Measurements from ENCODE around the gene PDS5A. TPM values are rescaled to one million over a fixed set of nuclear protein-coding genes. Genes with fewer than 3 reads are reported as not detected.
A peak's percentile ranks its signal among the peaks of the same experiment; 100 is the strongest.
"Not testable (repeated sequence)": the region's sequence is repeated elsewhere in the genome, so short reads cannot be mapped to it uniquely, and the experiment has no call there.

PDS5A gene
- total and polyA plus RNA-seq, 5 experiments from 2014 or later, result 31.1 to 101 (median 46.7) TPM

DNA sequence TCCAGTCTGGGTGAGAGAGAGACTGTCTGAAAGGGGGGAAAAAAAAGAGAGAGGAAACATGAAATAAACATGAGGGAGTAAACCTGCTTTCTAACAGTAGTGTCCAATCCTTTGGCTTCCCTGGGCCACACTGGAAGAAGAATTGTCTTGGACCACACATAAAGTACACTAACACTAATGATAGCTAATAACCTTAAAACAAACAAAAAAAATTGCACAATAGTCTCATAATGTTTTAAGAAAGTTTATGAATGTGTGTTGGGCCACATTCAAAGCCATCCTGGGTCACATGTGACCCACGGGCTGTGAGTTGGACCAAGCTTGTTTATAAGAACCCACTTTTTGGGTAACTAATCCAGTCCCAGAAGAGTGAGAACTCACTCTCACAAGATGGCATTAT, 30.3 kb downstream of the PDS5A start:
- no peaks in the 10 kb centered on the region for H3K27me3 Mint-ChIP-seq
- H3K4me3 Mint-ChIP-seq, result peak overlapping the region in 1 of 10 donors; percentile 26
- no peaks in the 10 kb centered on the region for H3K9me3 Mint-ChIP-seq
- H3K36me3 Mint-ChIP-seq, result peaks cover 0 to 16% (median 0%) of the 10 kb centered on the region in 3 donors
- H3K27ac Mint-ChIP-seq, result peak overlapping the region in 8 of 10 donors; percentile 1 to 85 (median 58)
- no peak for ATAC-seq
- H3K4me1 Mint-ChIP-seq, result peaks cover 12 to 71% (median 54%) of the 10 kb centered on the region in 4 donors
- DNase-seq, result no peak
- POLR2A ChIA-PET, result no interaction called here

DNA sequence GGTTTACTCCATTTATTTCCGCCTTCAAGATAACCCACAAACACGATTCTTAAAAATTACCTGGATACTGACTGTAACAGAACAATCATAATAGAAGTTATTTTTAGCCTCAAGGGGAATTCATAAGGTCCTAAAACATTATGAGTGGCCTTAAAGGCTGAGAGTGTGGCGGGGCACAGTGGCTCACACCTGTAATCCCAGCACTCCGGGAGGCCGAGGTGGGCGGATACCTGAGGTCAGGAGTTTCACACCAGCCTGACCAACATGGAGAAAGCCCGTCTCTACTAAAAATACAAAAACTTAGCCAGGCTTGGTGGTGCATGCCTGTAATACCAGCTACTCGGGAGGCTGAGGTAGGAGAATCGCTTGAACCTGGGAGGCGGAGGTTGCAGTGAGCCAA, 33.5 kb downstream of the PDS5A start:
- Mint-ChIP-seq H3K27ac (peak overlapping the region in 3 of 10 donors; percentile 11 to 62 (median 18)), H3K36me3 (peaks cover 0 to 18% (median 0%) of the 10 kb centered on the region in 3 donors), H3K4me1 (peaks cover 18 to 71% (median 62%) of the 10 kb centered on the region in 4 donors)
- H3K9me3 Mint-ChIP-seq, POLR2A ChIA-PET, H3K27me3 Mint-ChIP-seq, DNase-seq, H3K4me3 Mint-ChIP-seq, ATAC-seq: not testable (repeated sequence)

DNA sequence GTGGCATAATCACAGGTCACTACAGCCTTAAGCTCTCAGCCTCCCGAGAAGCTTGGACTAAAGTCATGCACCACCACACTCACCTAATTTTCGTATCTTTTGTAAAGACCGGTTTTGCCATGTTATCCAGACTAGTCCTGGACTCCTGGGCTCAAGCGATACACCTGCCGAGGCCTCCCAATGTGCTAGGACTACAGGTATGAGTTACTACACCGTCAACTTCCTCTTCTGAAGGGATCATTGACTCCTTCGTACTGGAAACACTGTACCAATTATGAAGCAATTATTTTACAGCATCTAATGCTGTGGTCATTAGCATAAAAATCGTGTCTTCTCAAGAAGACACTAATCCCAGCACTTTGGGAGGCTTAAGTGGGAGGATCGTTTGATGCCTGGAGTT, 35.2 kb downstream of the PDS5A start:
- Mint-ChIP-seq H3K27me3 (no peaks in the 10 kb centered on the region), H3K4me1 (peaks cover 15 to 70% (median 59%) of the 10 kb centered on the region in 4 donors), H3K36me3 (peaks cover 0 to 17% (median 0%) of the 10 kb centered on the region in 3 donors), H3K4me3 (no peak overlapping the region), H3K27ac (peak overlapping the region in 7 of 10 donors; percentile 7 to 46 (median 41)), H3K9me3 (no peaks in the 10 kb centered on the region)
- no peak for ATAC-seq
- DNase-seq, result no peak
- POLR2A ChIA-PET, result no interaction called here

DNA sequence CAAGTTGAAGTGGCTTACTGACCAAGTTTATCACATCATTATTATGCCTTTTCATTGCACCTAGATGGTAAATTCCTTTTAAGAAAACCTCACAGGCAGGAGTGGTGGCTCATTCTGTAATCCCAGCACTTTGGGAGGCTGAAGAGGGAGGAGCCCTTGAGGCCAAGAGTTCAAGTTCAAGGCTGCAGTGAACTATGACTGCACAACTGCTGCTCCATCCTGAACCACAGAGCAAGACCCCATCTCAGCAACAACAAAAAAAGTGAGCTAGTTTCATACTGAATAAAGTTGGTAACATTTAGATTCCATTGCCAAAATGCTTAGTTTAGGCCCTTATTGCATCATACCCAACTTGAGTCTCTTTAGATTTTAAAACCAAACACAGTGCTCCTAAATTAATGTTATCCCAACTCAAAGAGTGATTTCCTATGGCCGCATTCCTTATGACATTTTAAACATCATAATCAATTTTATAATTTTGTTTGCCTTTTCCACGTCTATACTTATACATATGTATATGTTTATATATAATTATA, 36.0 kb downstream of the PDS5A start:
- no peak for ATAC-seq
- Mint-ChIP-seq H3K4me3 (no peak overlapping the region), H3K36me3 (peaks cover 0 to 20% (median 0%) of the 10 kb centered on the region in 3 donors), H3K27me3 (no peaks in the 10 kb centered on the region), H3K9me3 (no peaks in the 10 kb centered on the region), H3K4me1 (peaks cover 18 to 68% (median 57%) of the 10 kb centered on the region in 4 donors), H3K27ac (peak overlapping the region in 5 of 10 donors; percentile 5 to 46 (median 18))
- POLR2A ChIA-PET, result no interaction called here
- DNase-seq, result no peak

DNA sequence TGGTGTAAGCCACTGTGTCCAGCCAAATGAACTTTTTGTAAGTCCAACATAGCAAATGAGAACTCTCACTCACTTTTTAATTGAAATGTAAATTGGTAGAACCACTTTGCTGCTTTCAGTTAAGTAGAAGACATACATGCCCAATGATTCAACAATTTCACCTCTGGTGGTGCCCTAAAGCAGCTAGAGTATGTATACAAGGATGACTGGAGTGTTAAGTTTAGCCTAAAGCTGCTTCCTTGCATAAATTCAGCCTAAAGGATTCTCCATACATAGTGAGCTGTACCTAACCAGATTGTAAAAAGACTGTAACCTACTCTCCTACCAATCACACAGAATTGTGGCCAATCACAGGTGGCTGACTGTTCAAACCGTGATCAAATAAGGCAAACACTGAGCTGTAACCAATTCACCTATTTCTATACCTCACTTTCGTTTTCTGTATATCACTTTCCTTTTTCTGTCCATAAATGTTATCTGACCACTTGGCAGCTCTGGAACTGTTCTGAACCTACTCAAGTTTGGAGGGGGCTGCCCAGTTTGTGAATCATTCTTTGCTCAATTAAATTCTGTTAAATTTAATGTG, 39.9 kb downstream of the PDS5A start:
- H3K27me3 Mint-ChIP-seq, result no peaks in the 10 kb centered on the region
- no peak overlapping the region for H3K4me3 Mint-ChIP-seq
- H3K36me3 Mint-ChIP-seq, result peaks cover 0 to 19% (median 2%) of the 10 kb centered on the region in 3 donors
- no peak for DNase-seq
- peaks cover 23 to 72% (median 69%) of the 10 kb centered on the region in 4 donors for H3K4me1 Mint-ChIP-seq
- H3K27ac Mint-ChIP-seq, result peak overlapping the region in 6 of 10 donors; percentile 7 to 58 (median 48)
- POLR2A ChIA-PET, result no interaction called here
- ATAC-seq, result no peak
- no peaks in the 10 kb centered on the region for H3K9me3 Mint-ChIP-seq

DNA sequence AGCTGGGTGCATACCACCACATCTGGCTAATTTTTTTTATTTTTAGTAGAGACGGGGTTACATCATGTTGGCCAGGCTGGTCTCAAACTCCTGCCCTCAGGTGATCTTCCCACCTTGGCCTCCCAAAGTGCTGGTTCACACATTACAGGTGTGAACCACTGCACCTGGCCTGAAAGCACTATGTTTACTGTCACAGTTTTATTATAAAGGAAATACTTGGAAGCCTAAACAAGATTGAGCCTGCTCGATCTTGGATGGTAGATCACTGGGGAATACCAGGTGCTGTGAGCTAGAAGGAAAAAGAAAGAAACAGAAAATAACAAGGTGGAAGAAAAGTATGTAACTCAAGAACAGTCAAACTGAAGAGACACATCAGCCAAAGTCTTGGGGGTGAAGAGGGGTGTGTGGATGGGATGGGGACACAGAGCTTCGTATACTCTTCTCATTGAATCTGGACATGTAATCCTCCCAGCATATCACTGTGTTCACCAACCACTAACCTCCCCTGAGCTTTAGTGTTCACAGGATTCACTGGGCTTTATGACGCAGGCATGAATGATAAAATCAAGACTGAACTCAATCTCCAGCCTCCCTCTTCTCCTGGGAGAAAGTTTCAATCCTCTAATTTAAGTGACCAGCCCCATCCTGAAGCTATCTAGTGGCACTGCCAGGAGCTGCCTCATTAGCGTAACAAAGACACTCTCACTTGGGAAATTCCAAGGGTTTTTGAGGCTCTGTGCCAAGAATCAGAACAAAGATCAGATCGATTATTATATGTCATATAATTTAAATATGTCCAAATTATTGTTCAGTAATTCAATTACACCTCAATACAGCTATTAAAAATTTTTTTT, 40.9 kb downstream of the PDS5A start:
- Mint-ChIP-seq H3K9me3 (no peaks in the 10 kb centered on the region), H3K4me3 (peak overlapping the region in 1 of 10 donors; percentile 43), H3K27ac (peak overlapping the region in 9 of 10 donors; percentile 6 to 79 (median 47)), H3K4me1 (peaks cover 20 to 73% (median 71%) of the 10 kb centered on the region in 4 donors), H3K27me3 (no peaks in the 10 kb centered on the region), H3K36me3 (peaks cover 0 to 21% (median 2%) of the 10 kb centered on the region in 3 donors)
- POLR2A ChIA-PET, result interaction anchor here (0.6 kb wide), 1 partner anchor 20 kb away, joined by 3 read pairs; no protein-coding TSS in a partner anchor
- ATAC-seq (no peak), DNase-seq (no peak)

DNA sequence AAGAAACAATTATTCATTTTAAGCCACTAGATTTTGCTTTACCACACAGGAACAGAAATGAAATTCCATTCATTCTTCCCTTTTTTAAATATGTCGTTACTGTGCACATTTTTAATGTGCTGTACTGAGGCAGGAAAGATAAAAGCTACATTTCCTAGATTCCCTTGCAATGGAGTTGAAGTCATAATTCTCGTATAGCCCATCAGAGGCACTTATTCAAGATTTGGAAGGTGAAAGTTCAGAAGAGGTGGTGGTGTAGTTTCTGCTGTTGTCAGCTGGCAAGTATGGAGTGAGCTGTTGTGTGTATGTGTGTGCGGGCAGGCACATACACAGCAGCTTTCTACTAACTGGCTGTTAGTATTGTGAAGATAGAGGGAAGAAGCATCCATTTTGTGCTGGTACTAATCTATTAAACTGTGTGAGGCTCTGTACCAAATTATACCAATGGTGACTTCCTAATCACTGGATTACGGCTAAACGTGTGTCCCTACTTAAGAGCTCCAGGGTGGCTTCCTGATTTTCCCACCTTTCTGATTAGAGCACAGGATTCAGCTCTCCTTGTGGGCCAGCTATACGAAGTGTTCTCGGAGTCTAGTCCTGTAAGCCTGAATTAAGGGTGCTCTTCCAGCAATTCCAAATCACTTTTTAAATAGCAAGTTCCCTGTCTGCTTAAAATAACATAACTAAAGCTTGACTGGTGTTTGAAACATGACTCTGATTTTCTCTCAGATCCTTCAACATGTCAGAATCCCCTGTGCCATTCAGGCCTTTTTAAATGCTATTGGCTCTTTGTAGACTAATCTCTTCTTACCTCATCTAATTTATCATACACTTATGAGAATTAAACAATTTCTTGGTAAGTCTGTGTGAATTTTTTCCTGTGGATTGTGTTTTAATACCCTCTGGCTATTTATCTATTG, 43.8 kb downstream of the PDS5A start:
- peaks cover 21 to 71% (median 66%) of the 10 kb centered on the region in 4 donors for H3K4me1 Mint-ChIP-seq
- H3K4me3 Mint-ChIP-seq, result peak overlapping the region in 5 of 10 donors; percentile 4 to 53 (median 16)
- H3K9me3 Mint-ChIP-seq, result no peaks in the 10 kb centered on the region
- ATAC-seq (no peak), DNase-seq (no peak)
- no peaks in the 10 kb centered on the region for H3K27me3 Mint-ChIP-seq
- H3K36me3 Mint-ChIP-seq, result peaks cover 0 to 18% (median 5%) of the 10 kb centered on the region in 3 donors
- POLR2A ChIA-PET, result interaction anchor here (0.5 kb wide), 2 partner anchors 22 to 483 kb away, joined by 3 to 4 read pairs; no protein-coding TSS in a partner anchor
- H3K27ac Mint-ChIP-seq, result peak overlapping the region in 8 of 10 donors; percentile 29 to 70 (median 57)

DNA sequence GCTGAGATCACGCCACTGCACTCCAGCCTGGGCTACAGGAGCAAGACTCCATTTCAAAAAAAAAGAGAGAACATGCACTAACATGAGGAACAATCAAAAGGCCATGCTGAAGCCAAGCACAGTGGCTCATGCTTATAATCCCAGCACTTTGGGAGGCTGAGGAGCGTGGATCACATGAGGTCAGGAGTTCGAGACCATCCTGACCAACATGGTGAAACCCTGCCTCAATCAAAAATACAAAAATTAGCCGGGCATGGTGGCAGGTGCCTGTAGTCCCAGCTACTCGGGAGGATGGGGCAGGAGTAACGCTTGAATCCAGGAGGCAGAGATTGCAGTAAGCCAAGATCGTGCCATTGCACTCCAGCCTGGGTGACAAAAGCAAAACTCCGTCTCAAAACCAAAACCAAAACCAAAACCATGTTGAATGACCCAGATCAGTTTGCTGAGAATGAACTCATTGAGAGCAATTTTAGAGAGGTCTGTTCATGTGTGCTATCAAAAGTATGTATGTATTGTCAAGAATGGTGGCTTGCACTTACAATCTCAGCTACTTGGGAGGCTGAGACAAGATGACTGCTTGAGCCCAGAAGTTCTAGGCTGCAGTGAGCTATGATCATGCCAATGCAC, 44.8 kb downstream of the PDS5A start:
- ATAC-seq (peak; percentile 14 to 36), DNase-seq (peak in 2 of 10 donors; percentile 8 to 21)
- Mint-ChIP-seq H3K27me3 (no peaks in the 10 kb centered on the region), H3K27ac (peak overlapping the region; percentile 43 to 87 (median 68)), H3K4me3 (peak overlapping the region; percentile 12 to 66 (median 31)), H3K36me3 (peaks cover 0 to 21% (median 5%) of the 10 kb centered on the region in 3 donors), H3K9me3 (no peaks in the 10 kb centered on the region), H3K4me1 (peaks cover 21 to 70% (median 63%) of the 10 kb centered on the region in 4 donors)
- POLR2A ChIA-PET, result no interaction called here

DNA sequence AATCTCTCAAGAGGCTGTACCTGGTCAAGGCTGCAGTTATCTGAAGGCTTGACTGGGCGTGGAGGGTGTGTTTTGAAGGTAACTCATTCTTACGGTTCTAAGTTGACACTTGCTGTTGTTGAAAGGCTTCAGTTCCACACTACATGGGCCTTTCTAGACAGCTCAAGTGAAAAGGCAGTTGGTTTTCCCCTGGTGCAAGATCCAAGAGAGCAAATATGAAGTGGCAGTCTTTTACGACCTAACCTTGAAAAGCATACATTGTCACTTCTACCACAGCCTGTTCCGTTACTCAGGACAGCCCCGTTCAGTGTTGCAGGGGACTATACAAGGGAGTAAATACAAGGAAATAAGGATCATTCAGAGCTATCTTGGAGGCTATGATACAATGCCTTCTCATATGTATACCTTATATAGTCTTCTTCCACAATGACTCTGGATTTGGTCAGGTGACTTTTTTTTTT, 46.2 kb downstream of the PDS5A start:
- H3K4me1 Mint-ChIP-seq, result peaks cover 15 to 61% (median 53%) of the 10 kb centered on the region in 4 donors
- ATAC-seq (peak in 1 of 2 donors; percentile 22), DNase-seq (no peak)
- peak overlapping the region; percentile 4 to 85 (median 69) for H3K27ac Mint-ChIP-seq
- H3K36me3 Mint-ChIP-seq, result peaks cover 0 to 26% (median 10%) of the 10 kb centered on the region in 3 donors
- H3K27me3 Mint-ChIP-seq, result no peaks in the 10 kb centered on the region
- POLR2A ChIA-PET, result interaction anchor here (0.5 to 1.1 kb wide), 3 partner anchors 23 to 209 kb away, joined by 3 to 5 read pairs (median 4); no protein-coding TSS in a partner anchor
- H3K9me3 Mint-ChIP-seq, result no peaks in the 10 kb centered on the region
- no peak overlapping the region for H3K4me3 Mint-ChIP-seq

DNA sequence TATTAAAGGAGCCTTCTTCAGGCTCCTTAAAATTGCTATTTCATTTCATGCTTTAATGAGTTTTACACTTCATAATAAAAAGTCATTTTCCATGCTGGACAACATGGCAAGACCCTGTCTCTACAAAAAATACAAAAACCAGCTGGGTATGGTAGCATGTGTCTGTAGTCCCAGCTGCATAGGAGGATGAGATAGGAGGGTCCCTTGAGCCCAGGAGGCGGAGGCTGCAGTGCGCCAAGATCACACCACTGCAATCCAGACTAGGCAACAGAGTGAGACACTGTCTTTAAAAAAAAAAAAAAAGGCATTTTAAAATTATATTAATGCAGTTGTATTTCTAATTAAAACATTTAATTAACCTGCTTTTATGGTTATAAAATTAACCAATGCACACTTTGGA, 49.2 kb downstream of the PDS5A start:
- peaks cover 9 to 45% (median 21%) of the 10 kb centered on the region in 3 donors for H3K36me3 Mint-ChIP-seq
- DNase-seq (no peak), ATAC-seq (no peak)
- POLR2A ChIA-PET, result no interaction called here
- H3K27ac Mint-ChIP-seq, result peak overlapping the region in 5 of 10 donors; percentile 53 to 80 (median 73)
- no peaks in the 10 kb centered on the region for H3K9me3 Mint-ChIP-seq
- peaks cover 13 to 40% (median 31%) of the 10 kb centered on the region in 4 donors for H3K4me1 Mint-ChIP-seq
- H3K27me3 Mint-ChIP-seq, result no peaks in the 10 kb centered on the region
- H3K4me3 Mint-ChIP-seq, result no peak overlapping the region

DNA sequence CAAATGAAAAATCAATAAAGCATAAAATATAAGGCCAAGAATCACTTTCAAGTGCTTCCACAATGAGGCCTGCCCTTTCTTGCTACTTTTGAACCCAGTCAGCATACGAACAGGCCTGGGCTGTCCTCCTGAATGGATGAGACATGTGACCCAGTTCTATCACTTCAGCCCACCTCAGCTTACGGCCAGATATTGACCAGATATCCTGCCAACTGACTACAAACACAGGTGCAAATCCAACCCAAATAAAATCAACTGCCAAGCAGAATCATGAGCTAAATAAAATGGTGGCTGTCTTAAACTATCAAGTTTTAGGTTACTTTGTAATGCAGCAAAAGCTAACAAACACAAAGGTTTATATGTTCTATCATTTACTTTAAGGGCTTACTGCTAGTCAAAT, 53.7 kb downstream of the PDS5A start:
- Mint-ChIP-seq H3K4me3 (no peak overlapping the region), H3K36me3 (peaks cover 10 to 78% (median 18%) of the 10 kb centered on the region in 3 donors), H3K27me3 (no peaks in the 10 kb centered on the region), H3K4me1 (peaks cover 6 to 9% (median 6%) of the 10 kb centered on the region in 4 donors), H3K9me3 (no peaks in the 10 kb centered on the region), H3K27ac (peak overlapping the region in 6 of 10 donors; percentile 16 to 80 (median 36))
- DNase-seq (no peak), ATAC-seq (no peak)
- POLR2A ChIA-PET, result no interaction called here
